Mucosa of rectum (tissue), 2 donors: ENCODE measurements around the gene MYO5C.
A peak's percentile ranks its signal among the peaks of the same experiment; 100 is the strongest.
"Not testable (repeated sequence)": the region's sequence is repeated elsewhere in the genome, so short reads cannot be mapped to it uniquely, and the experiment has no call there.

Experiments used
- H3K27ac ChIP-seq, 2 donors: one replicate each; pipeline ENCODE4 v1.7.0; 2013; ENCODE audit warnings: inconsistent platforms in 2 of 2, low read depth in 2 of 2, low read length in 2 of 2
- H3K27me3 ChIP-seq, 2 donors: one replicate each; pipeline ENCODE4 v1.7.0; 2013; ENCODE audit warnings: low read length in 2 of 2; ENCODE audit not compliant: control insufficient read depth in 2 of 2, insufficient read depth in 2 of 2
- H3K36me3 ChIP-seq, 2 donors: one replicate each; pipeline ENCODE4 v1.7.0; 2013; ENCODE audit warnings: low read length in 2 of 2; ENCODE audit not compliant: control insufficient read depth in 2 of 2, insufficient read depth in 2 of 2
- H3K4me1 ChIP-seq, 2 donors: one replicate each; pipeline ENCODE4 v1.7.0; 2013; ENCODE audit warnings: low read length in 2 of 2, mild to moderate bottlenecking in 1 of 2; ENCODE audit not compliant: control insufficient read depth in 2 of 2, insufficient read depth in 2 of 2
- H3K4me3 ChIP-seq, 2 donors: one replicate each; pipeline ENCODE4 v1.7.0; 2013; ENCODE audit warnings: low read length in 2 of 2
- H3K9ac ChIP-seq, 2 donors: one replicate each; pipeline ENCODE4 v1.7.0; 2013; ENCODE audit warnings: low read length in 2 of 2, low read depth in 1 of 2, mild to moderate bottlenecking in 1 of 2
- H3K9me3 ChIP-seq, 2 donors: one replicate each; pipeline ENCODE4 v1.7.0; 2013; ENCODE audit warnings: low read length in 2 of 2; ENCODE audit not compliant: control insufficient read depth in 2 of 2
- donor health status: healthy.
- donor health status: Normal muscosa, but diverticular disease.

MYO5C gene

GRCh38 chr15:52246686-52247431, 48.7 kb downstream of the MYO5C start:
- H3K9me3 ChIP-seq: no peaks in the 10 kb centered on the region
- no peak overlapping the region for H3K9ac ChIP-seq
- peaks cover 52 to 63% of the 10 kb centered on the region in 2 donors for H3K36me3 ChIP-seq
- no peaks in the 10 kb centered on the region for H3K27me3 ChIP-seq
- H3K27ac ChIP-seq: no peak overlapping the region
- H3K4me3 ChIP-seq: no peak overlapping the region
- no peaks in the 10 kb centered on the region for H3K4me1 ChIP-seq

- no peaks in the 10 kb centered on the region for H3K27me3 ChIP-seq
- no peaks in the 10 kb centered on the region for H3K9me3 ChIP-seq
- H3K4me1 ChIP-seq: no peaks in the 10 kb centered on the region
- H3K9ac ChIP-seq: no peak overlapping the region
- peak overlapping the region in 1 of 2 donors; percentile 2 for H3K27ac ChIP-seq
- H3K36me3 ChIP-seq: peaks cover 59 to 69% of the 10 kb centered on the region in 2 donors
- no peak overlapping the region for H3K4me3 ChIP-seq
These were observed 51.7 kb downstream of the MYO5C start for GRCh38 chr15:52243697-52244555.

GRCh38 chr15:52243286-52243685, 52.3 kb downstream of the MYO5C start:
- peaks cover 56 to 62% of the 10 kb centered on the region in 2 donors for H3K36me3 ChIP-seq
- no peaks in the 10 kb centered on the region for H3K27me3 ChIP-seq
- no peak overlapping the region for H3K4me3 ChIP-seq
- no peaks in the 10 kb centered on the region for H3K9me3 ChIP-seq
- no peaks in the 10 kb centered on the region for H3K4me1 ChIP-seq
- no peak overlapping the region for H3K27ac ChIP-seq
- H3K9ac ChIP-seq: no peak overlapping the region

GRCh38 chr15:52241489-52241888, 54.1 kb downstream of the MYO5C start:
- Histone ChIP-seq H3K27me3 (no peaks in the 10 kb centered on the region), H3K9ac (no peak overlapping the region), H3K4me1 (no peaks in the 10 kb centered on the region), H3K4me3 (no peak overlapping the region), H3K36me3 (peaks cover 53 to 60% of the 10 kb centered on the region in 2 donors), H3K9me3 (no peaks in the 10 kb centered on the region), H3K27ac (no peak overlapping the region)

- Histone ChIP-seq H3K9me3 (no peaks in the 10 kb centered on the region), H3K27ac (no peak overlapping the region), H3K4me1 (no peaks in the 10 kb centered on the region), H3K4me3 (no peak overlapping the region), H3K36me3 (peaks cover 48 to 60% of the 10 kb centered on the region in 2 donors), H3K9ac (no peak overlapping the region), H3K27me3 (no peaks in the 10 kb centered on the region)
These were observed 55.4 kb downstream of the MYO5C start for GRCh38 chr15:52240166-52240565.

GRCh38 chr15:52238989-52239525, 56.5 kb downstream of the MYO5C start:
- H3K36me3 ChIP-seq: peaks cover 47 to 59% of the 10 kb centered on the region in 2 donors
- H3K27me3 ChIP-seq, H3K4me1 ChIP-seq, H3K9me3 ChIP-seq, H3K4me3 ChIP-seq, H3K27ac ChIP-seq, H3K9ac ChIP-seq: not testable (repeated sequence)

- no peak overlapping the region for H3K4me3 ChIP-seq
- no peak overlapping the region for H3K27ac ChIP-seq
- H3K9me3 ChIP-seq: no peaks in the 10 kb centered on the region
- H3K36me3 ChIP-seq: peaks cover 47 to 51% of the 10 kb centered on the region in 2 donors
- peaks cover 8 to 15% of the 10 kb centered on the region in 2 donors for H3K4me1 ChIP-seq
- no peak overlapping the region for H3K9ac ChIP-seq
- H3K27me3 ChIP-seq: no peaks in the 10 kb centered on the region
These were observed 57.5 kb downstream of the MYO5C start for GRCh38 chr15:52238149-52238548.

- peaks cover 34 to 39% of the 10 kb centered on the region in 2 donors for H3K36me3 ChIP-seq
- no peak overlapping the region for H3K4me3 ChIP-seq
- peaks cover 8 to 19% of the 10 kb centered on the region in 2 donors for H3K4me1 ChIP-seq
- no peak overlapping the region for H3K27ac ChIP-seq
- no peaks in the 10 kb centered on the region for H3K27me3 ChIP-seq
- no peaks in the 10 kb centered on the region for H3K9me3 ChIP-seq
- H3K9ac ChIP-seq: no peak overlapping the region
These were observed 59.6 kb downstream of the MYO5C start for GRCh38 chr15:52236013-52236412.

- Histone ChIP-seq H3K4me3 (no peak overlapping the region), H3K9ac (peak overlapping the region in 1 of 2 donors; percentile 19), H3K27me3 (no peaks in the 10 kb centered on the region)
These were observed 60.7 kb downstream of the MYO5C start for GRCh38 chr15:52234596-52235541.

More at GRCh38 chr15:52234596-52235541, 60.7 kb downstream of the MYO5C start:
- Histone ChIP-seq H3K27ac (peak overlapping the region; percentile 18 to 61), H3K9me3 (no peaks in the 10 kb centered on the region), H3K36me3 (peaks cover 34 to 38% of the 10 kb centered on the region in 2 donors), H3K4me1 (peaks cover 8 to 21% of the 10 kb centered on the region in 2 donors)
